Prostate gland (tissue), 2 donors: ENCODE data around the gene PAX2.

ENCODE experiments used
- CTCF ChIP-seq, 4 experiments: fragments of 200-600 bp in 2 of 4; fragments of 450-650 bp in 2 of 4; sonication (generic) in 2 of 4; IDR thresholded peaks; 1 replicate in 3 of 4; 2 replicates in 1 of 4; pipeline ENCODE4 v1.5.1; 2016 to 2019; ENCODE audit warnings: antibody characterized with exemption in 4 of 4, mild to moderate bottlenecking in 2 of 4, moderate library complexity in 2 of 4
- POLR2A ChIP-seq: fragments of 450-650 bp; IDR thresholded peaks from one replicate; pipeline ENCODE4 v1.6.1; 2016; ENCODE audit warnings: antibody characterized with exemption, mild to moderate bottlenecking
- POLR2AphosphoS5 ChIP-seq: sonication (generic); formaldehyde crosslinking; IDR thresholded peaks from one replicate; pipeline ENCODE4 v1.6.1; 2017; ENCODE audit warnings: antibody characterized with exemption

GRCh38 chr10:100748231-100749058, 3.1 kb downstream of the PAX2 start:
- TF ChIP-seq CTCF (IDR thresholded peaks at IDR 0.05), result no peak
- TF ChIP-seq POLR2A, result no peak
- TF ChIP-seq POLR2AphosphoS5, result no peak
